Measurements from ENCODE around the gene LYG2.
"Not testable (repeated sequence)": the region's sequence is repeated elsewhere in the genome, so short reads cannot be mapped to it uniquely, and the experiment has no call there.

The LYG2 gene

DNA sequence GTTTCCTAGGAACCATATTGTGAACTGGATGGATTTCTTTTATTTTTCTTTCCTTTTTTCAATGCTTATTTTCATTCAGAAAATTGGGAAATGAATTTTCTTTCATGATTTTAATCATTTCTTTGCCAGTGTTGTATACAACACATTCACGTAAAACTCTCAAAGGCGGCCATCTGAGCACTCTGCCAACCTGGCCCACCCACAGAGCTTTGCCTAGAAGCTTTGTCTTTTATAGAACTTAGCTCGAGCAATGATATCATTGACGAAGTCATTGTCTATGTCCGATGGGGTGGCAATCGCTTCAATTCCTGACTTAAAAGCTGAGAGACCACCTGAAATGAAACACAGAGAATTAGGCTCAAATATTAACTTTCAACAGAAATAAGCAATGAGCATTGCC, 13.3 kb downstream of the LYG2 start:
- H3K9me3 ChIP-seq (ENCODE audit: control insufficient read depth, insufficient read depth, low read length) = no peaks in the 10 kb centered on the region
- H3K4me1 ChIP-seq (ENCODE audit: insufficient read depth, low read length) = no peaks in the 10 kb centered on the region
- no peak overlapping the region for H3K9ac ChIP-seq (ENCODE audit: low read depth, low read length)
- H3K36me3 ChIP-seq (ENCODE audit: insufficient read depth, low read length) = no peaks in the 10 kb centered on the region

DNA sequence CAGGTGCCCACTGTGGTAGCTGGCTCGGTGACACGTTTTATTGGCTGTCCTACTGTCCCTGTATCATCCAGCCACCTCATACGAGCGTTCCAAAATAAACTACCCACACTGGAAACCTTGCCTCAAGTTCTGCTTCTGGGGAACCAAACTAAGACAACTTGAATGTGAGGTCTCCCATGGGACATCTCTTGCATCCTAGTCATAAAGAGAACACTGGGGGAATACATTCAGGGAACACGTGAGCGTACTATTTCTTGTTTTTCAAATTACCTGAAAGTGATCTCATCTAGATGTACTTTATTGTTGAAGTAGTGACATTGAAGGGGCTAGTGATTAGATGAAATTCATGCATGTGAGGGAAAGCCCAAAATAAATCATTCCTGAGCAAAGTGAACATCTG, 15.0 kb downstream of the LYG2 start:
- Histone ChIP-seq H3K36me3 (ENCODE audit: insufficient read depth, low read length) (no peaks in the 10 kb centered on the region), H3K4me1 (ENCODE audit: insufficient read depth, low read length) (no peaks in the 10 kb centered on the region), H3K9ac (ENCODE audit: low read depth, low read length) (no peak overlapping the region), H3K9me3 (ENCODE audit: control insufficient read depth, insufficient read depth, low read length) (no peaks in the 10 kb centered on the region)

DNA sequence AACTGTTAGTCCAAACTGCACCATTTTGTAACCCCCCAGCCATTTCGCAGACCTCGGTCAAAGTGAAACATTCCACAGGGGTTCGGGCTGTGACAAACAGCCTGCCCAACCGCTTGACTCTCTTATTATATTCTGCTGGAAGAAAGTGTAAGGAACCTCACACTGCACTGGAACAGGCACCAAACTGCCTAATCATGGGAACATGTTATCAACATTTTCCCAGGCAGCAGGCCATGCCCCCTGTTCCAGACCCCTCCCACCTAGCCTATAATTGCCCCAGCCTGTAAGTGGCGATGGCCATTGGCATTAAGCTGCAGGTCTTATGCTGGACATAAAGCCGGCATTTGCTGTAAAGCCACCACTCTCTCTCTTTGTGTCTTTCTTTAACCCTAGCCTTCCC, 16.9 kb downstream of the LYG2 start:
- H3K4me1 ChIP-seq (ENCODE audit: insufficient read depth, low read length) = no peaks in the 10 kb centered on the region
- no peaks in the 10 kb centered on the region for H3K9me3 ChIP-seq (ENCODE audit: control insufficient read depth, insufficient read depth, low read length)
- H3K9ac ChIP-seq (ENCODE audit: low read depth, low read length) = no peak overlapping the region
- H3K36me3 ChIP-seq (ENCODE audit: insufficient read depth, low read length) = no peaks in the 10 kb centered on the region

DNA sequence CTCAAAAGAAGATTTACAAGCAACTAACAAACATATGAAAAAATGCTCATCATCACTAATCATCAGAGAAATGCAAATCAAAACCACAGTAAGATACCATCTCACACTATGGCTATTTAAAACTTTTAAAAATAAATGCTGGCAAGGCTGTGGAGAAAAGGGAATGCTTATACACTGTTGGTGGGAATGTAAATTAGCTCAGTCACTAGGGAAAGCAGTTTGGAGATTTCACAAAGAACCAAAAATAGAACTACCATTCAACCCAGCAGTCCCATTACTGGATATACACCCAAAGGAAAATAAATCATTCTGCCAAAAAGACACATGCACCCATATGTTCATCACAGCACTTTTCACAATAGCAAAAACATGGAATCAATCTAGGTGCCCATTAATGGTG, 22.3 kb downstream of the LYG2 start:
- not testable (repeated sequence) for H3K9me3 ChIP-seq (ENCODE audit: control insufficient read depth, insufficient read depth, low read length); H3K9ac ChIP-seq (ENCODE audit: low read depth, low read length); H3K4me1 ChIP-seq (ENCODE audit: insufficient read depth, low read length); H3K36me3 ChIP-seq (ENCODE audit: insufficient read depth, low read length)

DNA sequence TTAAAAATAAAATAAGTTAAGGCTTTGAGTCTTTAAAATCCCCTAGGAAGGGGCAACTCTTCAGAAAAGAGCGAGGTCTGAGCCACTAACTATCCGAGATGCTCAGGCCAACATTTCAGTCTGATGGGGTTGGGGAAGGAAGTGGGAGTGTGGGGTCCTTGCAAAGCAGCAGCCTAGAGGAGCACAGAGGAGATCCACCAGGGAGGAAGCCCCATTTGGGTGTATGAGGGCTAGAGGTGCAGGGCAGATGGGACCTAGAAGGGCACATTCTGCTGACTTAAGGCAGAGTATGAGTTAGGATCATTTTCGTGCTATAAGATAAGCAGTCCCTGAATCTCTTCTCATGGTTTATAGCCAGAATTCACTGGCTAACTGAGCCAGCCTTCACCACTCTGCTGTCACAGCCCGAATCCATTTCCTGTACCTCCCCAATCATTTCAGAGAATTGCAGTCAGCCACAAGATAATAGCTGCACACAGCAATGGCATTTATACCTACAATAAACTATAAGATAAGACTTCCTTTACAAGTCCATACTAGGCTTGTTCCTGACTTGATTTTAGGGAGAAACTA, 37.5 kb downstream of the LYG2 start:
- no peaks in the 10 kb centered on the region for H3K9me3 ChIP-seq (ENCODE audit: control insufficient read depth, insufficient read depth, low read length)
- no peak overlapping the region for H3K9ac ChIP-seq (ENCODE audit: low read depth, low read length)
- H3K4me1 ChIP-seq (ENCODE audit: insufficient read depth, low read length) = no peaks in the 10 kb centered on the region
- H3K36me3 ChIP-seq (ENCODE audit: insufficient read depth, low read length) = no peaks in the 10 kb centered on the region

DNA sequence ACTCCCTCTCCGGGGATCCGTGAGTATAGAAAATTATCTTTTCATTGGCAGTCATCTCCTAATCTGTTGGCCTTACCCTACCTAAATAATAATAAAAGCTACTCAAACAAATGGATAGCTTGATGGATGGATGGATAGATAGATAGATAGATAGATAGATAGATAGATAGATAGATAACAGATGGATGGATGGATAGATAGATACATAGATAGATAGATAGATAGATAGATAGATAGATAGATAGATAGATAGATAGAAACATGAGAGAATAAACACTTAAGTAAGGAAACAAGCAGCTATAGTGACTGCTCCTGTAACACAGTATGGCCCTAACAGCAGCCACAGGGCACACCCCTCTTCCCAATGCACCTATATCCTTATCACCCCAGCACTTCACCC, 39.4 kb downstream of the LYG2 start:
- H3K9me3 ChIP-seq (ENCODE audit: control insufficient read depth, insufficient read depth, low read length) = no peaks in the 10 kb centered on the region; the same call in 1 of the 2 replicates
- no peak overlapping the region for H3K9ac ChIP-seq (ENCODE audit: low read depth, low read length)
- no peaks in the 10 kb centered on the region for H3K36me3 ChIP-seq (ENCODE audit: insufficient read depth, low read length)
- H3K4me1 ChIP-seq (ENCODE audit: insufficient read depth, low read length) = no peaks in the 10 kb centered on the region

DNA sequence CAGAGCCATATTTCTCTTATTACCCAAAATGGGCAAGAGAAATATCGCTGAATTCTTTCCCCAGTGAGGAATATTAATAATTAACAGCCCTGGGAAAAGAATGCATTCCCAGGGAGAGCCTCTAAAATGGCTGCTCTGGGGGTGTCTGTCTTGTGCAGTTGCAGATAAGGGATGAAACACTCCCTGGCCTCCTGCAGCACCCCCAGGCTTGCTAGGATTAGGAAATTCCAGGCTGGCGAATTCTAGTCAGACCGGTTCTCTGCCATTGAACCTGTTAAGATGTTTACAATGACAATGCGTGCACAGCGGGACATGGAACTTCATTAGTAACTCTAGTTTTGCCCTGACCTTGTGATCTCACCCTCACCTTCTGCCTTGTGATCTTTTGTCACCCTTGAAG, 50.0 kb downstream of the LYG2 start:
- Histone ChIP-seq H3K9ac (ENCODE audit: low read depth, low read length) (no peak overlapping the region), H3K4me1 (ENCODE audit: insufficient read depth, low read length) (no peaks in the 10 kb centered on the region), H3K36me3 (ENCODE audit: insufficient read depth, low read length) (peaks cover 6% of the 10 kb centered on the region; the same call in 1 of the 2 replicates), H3K9me3 (ENCODE audit: control insufficient read depth, insufficient read depth, low read length) (peaks cover 10% of the 10 kb centered on the region)

DNA sequence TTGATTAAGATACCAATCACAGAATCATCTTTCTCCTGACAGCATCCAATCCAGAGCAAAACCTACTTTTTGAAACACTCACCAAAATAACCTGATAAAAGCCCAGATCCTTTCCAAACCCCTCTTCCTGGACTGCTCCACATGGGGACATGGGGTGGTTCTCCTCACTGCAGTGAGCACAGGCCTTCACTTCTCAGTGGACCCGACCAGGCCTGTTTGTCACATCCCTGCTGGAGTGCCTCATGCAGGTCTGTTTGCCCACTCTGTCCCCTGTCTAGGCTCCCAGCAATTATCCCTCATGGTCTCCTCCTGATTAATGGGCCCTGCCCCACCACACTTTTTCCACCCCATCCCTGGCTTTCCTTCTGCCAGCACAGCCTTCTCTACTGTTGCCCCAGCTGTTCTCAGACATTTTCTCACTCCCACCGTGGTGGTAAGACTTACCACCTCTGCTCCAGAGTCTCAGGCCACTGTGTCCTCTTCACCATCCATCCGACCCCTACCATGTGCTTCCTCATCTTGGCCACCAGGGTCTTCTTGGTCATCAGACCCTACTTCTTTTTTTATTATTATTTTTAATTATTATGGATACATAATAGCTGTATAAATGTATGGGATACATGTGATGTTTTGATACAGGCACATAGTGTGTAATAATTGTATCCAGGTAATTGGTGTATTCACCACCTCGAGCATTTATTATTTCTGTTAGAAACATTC, 53.3 kb downstream of the LYG2 start:
- peaks cover 16% of the 10 kb centered on the region for H3K36me3 ChIP-seq (ENCODE audit: insufficient read depth, low read length)
- no peak overlapping the region for H3K9ac ChIP-seq (ENCODE audit: low read depth, low read length)
- H3K9me3 ChIP-seq (ENCODE audit: control insufficient read depth, insufficient read depth, low read length) = peaks cover 10% of the 10 kb centered on the region; the same call in 1 of the 2 replicates
- H3K4me1 ChIP-seq (ENCODE audit: insufficient read depth, low read length) = no peaks in the 10 kb centered on the region

DNA sequence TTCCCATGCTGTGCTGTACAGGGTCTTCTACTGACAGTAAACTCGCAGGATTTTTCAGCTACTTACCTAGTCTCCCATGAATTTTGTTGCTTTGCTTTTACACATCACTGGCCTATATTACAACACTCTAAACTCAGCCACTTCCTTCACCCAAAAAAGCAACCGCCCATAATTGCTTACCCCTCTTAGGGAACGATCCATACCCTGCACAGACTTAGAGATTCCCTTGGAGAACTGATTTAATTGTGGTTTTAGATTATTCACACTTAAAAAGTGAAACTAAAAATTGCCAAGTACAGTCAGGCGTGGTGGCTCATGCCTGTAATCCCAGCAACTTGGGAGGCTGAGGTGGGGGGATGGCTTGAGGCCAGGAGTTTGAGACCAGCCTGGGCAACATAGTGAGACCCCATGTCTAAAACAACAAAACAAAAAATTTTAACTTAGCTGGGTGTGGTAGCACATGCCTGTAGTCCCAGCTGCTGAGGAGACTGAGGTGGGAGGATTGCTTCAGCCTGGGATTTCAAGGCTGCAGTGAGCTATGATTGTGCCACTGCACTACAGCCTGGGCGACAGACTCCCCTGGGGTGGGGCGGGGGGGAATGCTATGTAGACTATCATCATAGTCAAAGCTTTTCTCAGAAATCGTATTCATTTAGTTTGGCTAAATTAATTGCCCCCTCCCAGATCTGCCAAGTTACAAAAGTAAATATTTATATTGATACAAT, 55.2 kb downstream of the LYG2 start:
- no peak overlapping the region for H3K9ac ChIP-seq (ENCODE audit: low read depth, low read length)
- 0 out of 2 replicates have a peak, but pooled peaks cover 3% of the 10 kb centered on the region for H3K9me3 ChIP-seq (ENCODE audit: control insufficient read depth, insufficient read depth, low read length)
- H3K36me3 ChIP-seq (ENCODE audit: insufficient read depth, low read length) = peaks cover 22% of the 10 kb centered on the region; the same call in 1 of the 2 replicates
- no peaks in the 10 kb centered on the region for H3K4me1 ChIP-seq (ENCODE audit: insufficient read depth, low read length)

DNA sequence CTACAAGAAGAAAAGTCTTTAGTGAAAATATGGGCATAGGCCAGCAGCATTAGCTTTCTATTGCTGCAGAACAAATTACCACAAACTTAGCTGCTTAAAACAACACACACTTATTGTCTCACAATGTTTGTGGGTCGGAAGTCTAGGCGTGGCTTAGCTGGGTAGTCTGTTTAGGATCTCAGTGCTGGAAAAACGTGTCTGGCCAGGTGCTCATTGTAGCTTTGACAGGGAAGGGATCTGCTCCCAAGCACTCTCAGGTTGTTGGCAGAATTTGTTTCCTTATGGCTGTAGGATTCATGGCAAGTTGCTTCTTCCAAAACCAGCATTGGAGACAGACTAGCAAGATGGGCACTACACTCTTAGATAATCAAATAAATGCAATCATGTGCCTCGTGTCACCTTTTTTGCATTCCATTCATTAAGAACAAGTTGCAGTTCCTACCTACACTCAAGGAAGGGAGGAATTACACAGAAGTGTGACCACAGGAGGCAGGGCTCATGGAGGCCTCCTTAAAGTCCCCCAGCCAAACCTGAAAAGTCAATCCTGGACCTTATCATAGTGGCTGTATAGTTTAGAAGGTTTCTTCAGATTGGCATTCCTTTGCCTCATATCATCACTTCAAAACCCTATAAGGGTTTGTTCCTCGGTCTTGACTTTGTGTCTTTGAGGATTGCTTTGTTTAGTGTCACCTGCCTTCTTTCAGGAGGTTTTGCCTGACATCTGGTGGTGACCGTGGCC, 57.2 kb downstream of the LYG2 start:
- no peak overlapping the region for H3K9ac ChIP-seq (ENCODE audit: low read depth, low read length)
- no peaks in the 10 kb centered on the region for H3K9me3 ChIP-seq (ENCODE audit: control insufficient read depth, insufficient read depth, low read length)
- H3K4me1 ChIP-seq (ENCODE audit: insufficient read depth, low read length) = no peaks in the 10 kb centered on the region
- H3K36me3 ChIP-seq (ENCODE audit: insufficient read depth, low read length) = peaks cover 23% of the 10 kb centered on the region; the same call in 1 of the 2 replicates

DNA sequence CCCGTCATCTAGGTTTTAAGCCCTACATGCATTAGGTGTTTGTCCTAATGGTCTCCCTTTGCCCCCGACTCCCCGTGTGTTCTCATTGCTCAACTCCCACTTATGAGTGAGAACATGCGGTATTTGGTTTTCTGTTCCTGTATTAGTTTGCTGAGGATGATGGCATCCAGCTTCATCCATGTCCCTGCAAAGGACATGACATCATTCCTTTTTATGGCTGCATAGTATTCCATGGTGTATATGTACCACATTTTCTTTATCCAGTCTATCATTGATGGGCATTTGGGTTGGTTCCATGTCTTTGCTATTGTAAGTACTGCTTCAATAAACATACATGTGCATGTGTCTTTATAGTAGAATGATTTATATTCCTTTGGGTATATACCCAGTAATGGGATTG, 63.1 kb downstream of the LYG2 start:
- not testable (repeated sequence) for H3K9me3 ChIP-seq (ENCODE audit: control insufficient read depth, insufficient read depth, low read length); H3K9ac ChIP-seq (ENCODE audit: low read depth, low read length); H3K4me1 ChIP-seq (ENCODE audit: insufficient read depth, low read length)
- peaks cover 16% of the 10 kb centered on the region; the same call in 1 of the 2 replicates for H3K36me3 ChIP-seq (ENCODE audit: insufficient read depth, low read length)
